ENCODE data around the gene RPS3.

DNA sequence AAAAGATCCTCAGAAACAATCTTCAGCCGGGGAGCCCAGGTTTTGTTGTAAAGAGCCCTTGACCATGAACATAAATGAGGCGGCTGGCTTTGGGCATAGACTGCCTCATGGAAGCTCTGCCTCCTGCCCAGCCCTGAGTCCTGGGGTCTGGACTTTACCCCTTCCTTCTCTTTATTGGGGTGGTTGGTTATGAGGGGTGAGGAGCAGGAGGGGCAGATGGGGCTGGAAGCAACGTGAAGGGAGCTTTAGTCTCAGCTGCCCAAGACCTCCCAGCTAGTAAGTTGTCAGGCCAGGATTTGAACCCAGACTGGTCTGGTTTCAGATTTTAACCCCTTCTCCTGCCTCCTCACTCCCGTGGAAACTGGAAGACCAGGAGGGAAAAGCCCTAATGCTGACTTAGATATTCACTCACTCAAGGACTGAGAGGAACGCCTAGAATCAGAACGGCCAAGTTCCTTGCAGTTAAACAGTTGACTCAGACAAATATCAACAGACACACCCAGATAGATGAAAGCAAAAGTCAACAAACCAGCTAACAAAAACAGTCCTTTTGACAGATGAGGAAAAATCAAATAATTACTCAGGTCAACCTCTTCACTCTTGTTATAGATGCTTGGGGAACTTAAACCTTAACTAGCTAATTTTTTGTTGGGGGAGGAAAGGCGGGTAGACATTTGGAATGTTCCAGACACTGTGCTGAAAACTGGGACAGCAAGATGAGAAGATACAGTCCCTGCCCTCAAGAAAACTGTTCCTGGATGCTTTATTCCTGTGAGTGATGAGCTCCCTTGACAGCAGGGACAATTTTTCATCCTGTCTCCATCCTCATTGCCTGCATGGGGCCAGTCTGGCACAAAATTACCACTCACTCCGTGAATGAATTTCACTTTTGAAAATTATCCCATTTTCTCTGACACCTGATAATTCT lies 27.1 kb upstream of the RPS3 start:
- TF ChIP-seq, protein P1, sequence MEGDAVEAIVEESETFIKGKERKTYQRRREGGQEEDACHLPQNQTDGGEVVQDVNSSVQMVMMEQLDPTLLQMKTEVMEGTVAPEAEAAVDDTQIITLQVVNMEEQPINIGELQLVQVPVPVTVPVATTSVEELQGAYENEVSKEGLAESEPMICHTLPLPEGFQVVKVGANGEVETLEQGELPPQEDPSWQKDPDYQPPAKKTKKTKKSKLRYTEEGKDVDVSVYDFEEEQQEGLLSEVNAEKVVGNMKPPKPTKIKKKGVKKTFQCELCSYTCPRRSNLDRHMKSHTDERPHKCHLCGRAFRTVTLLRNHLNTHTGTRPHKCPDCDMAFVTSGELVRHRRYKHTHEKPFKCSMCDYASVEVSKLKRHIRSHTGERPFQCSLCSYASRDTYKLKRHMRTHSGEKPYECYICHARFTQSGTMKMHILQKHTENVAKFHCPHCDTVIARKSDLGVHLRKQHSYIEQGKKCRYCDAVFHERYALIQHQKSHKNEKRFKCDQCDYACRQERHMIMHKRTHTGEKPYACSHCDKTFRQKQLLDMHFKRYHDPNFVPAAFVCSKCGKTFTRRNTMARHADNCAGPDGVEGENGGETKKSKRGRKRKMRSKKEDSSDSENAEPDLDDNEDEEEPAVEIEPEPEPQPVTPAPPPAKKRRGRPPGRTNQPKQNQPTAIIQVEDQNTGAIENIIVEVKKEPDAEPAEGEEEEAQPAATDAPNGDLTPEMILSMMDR (conservative IDR thresholded peaks at IDR 0.05 in 1 of 2, IDR thresholded peaks at IDR 0.05 in 1 of 2; ENCODE audit: extremely low read depth in 1 of 2, insufficient read depth in 1 of 2, low read depth in 1 of 2, low read length in 2 of 2), result no peak
- no peak for TF ChIP-seq EZH2 (IDR thresholded peaks at IDR 0.05; ENCODE audit: borderline replicate concordance, low read length)

All from mammary epithelial cell (primary cell).